ENCODE results near the gene ITSN1.

- peak in 2 of 5 experiments; percentile 26 to 30 for TF ChIP-seq CTCF (IDR thresholded peaks at IDR 0.05)
- TF ChIP-seq EP300 (IDR thresholded peaks at IDR 0.05; ENCODE audit: low read depth), result no peak
- peak; percentile 94 for TF ChIP-seq POLR2A (IDR thresholded peaks at IDR 0.05)
Observed at GRCh38 chr21:33915368-33916199, 273.3 kb downstream of the ITSN1 start, which contains the start of gene ATP5PO.
